ENCODE data around the gene CTRL. TPM values are rescaled to one million over a fixed set of nuclear protein-coding genes. Genes with fewer than 3 reads are reported as not detected.

CTRL gene
- polyA plus RNA-seq, 3 donors: 0.69 to 17.4 (median 1.6) TPM

GRCh38 chr16:67886387-67886786 lies 45.3 kb downstream of the CTRL start:
- H4K20me1 ChIP-seq (ENCODE audit: insufficient read depth, low read length): peaks cover 3% of the 10 kb centered on the region
- Mint-ChIP-seq H3K4me1 (no peaks in the 10 kb centered on the region), H3K27ac (peak overlapping the region in 1 of 7 donors; percentile 68), H3K27me3 (ENCODE audit: low read depth in 3 of 3) (peaks cover 0 to 2% (median 2%) of the 10 kb centered on the region in 3 donors), H3K9me3 (no peaks in the 10 kb centered on the region), H3K4me3 (no peak overlapping the region), H3K36me3 (peaks cover 36 to 62% of the 10 kb centered on the region in 2 donors)
- peaks cover 50 to 58% of the 10 kb centered on the region in 2 donors for H3K36me3 ChIP-seq (replicated peaks in 1 of 2; ENCODE audit: control insufficient read depth in 1 of 2, insufficient read depth in 2 of 2, low read length in 2 of 2)
- H3K79me2 ChIP-seq (ENCODE audit: insufficient read depth, low read length): no peaks in the 10 kb centered on the region
- H3K4me1 ChIP-seq (ENCODE audit: control insufficient read depth in 1 of 2, insufficient read depth in 2 of 2, low read length in 2 of 2): no peaks in the 10 kb centered on the region
- TF ChIP-seq CTCF (IDR thresholded peaks at IDR 0.05): no peak
- no peak overlapping the region for H3K9ac ChIP-seq (ENCODE audit: insufficient read depth, low read length, poor library complexity, severe bottlenecking)
- WGBS (ENCODE audit: insufficient coverage): 93% methylated on average over 4 of the region's 5 CpGs
- intact Hi-C loops (cut with micrococcal nuclease): loop anchor here (5.0 to 10.0 kb wide), 2 partner anchors 166 to 348 kb away; partner anchors contain the start of gene ESRP2 (in 1 of the 2)
- H3K27me3 ChIP-seq (ENCODE audit: control insufficient read depth in 2 of 2, insufficient read depth in 2 of 2, low read length in 2 of 2): no peaks in the 10 kb centered on the region
- no peak overlapping the region for H3K4me3 ChIP-seq (replicated peaks in 1 of 3; ENCODE audit: low read depth in 2 of 3, low read length in 3 of 3)
- H2AFZ ChIP-seq (ENCODE audit: insufficient read depth, low read depth, low read length, poor library complexity, severe bottlenecking): no peak overlapping the region
- no peak overlapping the region for H3K4me2 ChIP-seq (replicated peaks; ENCODE audit: extremely low read depth, low read length, poor library complexity, severe bottlenecking)
- DNase-seq: no peak
- no peak overlapping the region for H3K27ac ChIP-seq (ENCODE audit: low read depth in 1 of 2, low read length in 2 of 2)
- H3K9me3 ChIP-seq (replicated peaks in 1 of 2; ENCODE audit: control insufficient read depth in 1 of 2, insufficient read depth in 1 of 2, low read length in 2 of 2): no peaks in the 10 kb centered on the region

GRCh38 chr16:67885976-67886375 lies 45.7 kb downstream of the CTRL start:
- no peak for TF ChIP-seq CTCF (IDR thresholded peaks at IDR 0.05)
- 97% methylated on average over 15 of the region's 19 CpGs for WGBS (ENCODE audit: insufficient coverage)
- Histone ChIP-seq H2AFZ (ENCODE audit: insufficient read depth, low read depth, low read length, poor library complexity, severe bottlenecking) (no peak overlapping the region), H3K79me2 (ENCODE audit: insufficient read depth, low read length) (no peaks in the 10 kb centered on the region), H3K9ac (ENCODE audit: insufficient read depth, low read length, poor library complexity, severe bottlenecking) (no peak overlapping the region), H3K36me3 (replicated peaks in 1 of 2; ENCODE audit: control insufficient read depth in 1 of 2, insufficient read depth in 2 of 2, low read length in 2 of 2) (peaks cover 54 to 63% of the 10 kb centered on the region in 2 donors), H3K27me3 (ENCODE audit: control insufficient read depth in 2 of 2, insufficient read depth in 2 of 2, low read length in 2 of 2) (no peaks in the 10 kb centered on the region), H3K4me2 (replicated peaks; ENCODE audit: extremely low read depth, low read length, poor library complexity, severe bottlenecking) (no peak overlapping the region), H4K20me1 (ENCODE audit: insufficient read depth, low read length) (peaks cover 3% of the 10 kb centered on the region), H3K27ac (ENCODE audit: low read depth in 1 of 2, low read length in 2 of 2) (no peak overlapping the region), H3K4me1 (ENCODE audit: control insufficient read depth in 1 of 2, insufficient read depth in 2 of 2, low read length in 2 of 2) (no peaks in the 10 kb centered on the region), H3K4me3 (replicated peaks in 1 of 3; ENCODE audit: low read depth in 2 of 3, low read length in 3 of 3) (no peak overlapping the region), H3K9me3 (replicated peaks in 1 of 2; ENCODE audit: control insufficient read depth in 1 of 2, insufficient read depth in 1 of 2, low read length in 2 of 2) (no peaks in the 10 kb centered on the region)
- H3K36me3 Mint-ChIP-seq: peaks cover 40 to 66% of the 10 kb centered on the region in 2 donors
- no peaks in the 10 kb centered on the region for H3K4me1 Mint-ChIP-seq
- H3K4me3 Mint-ChIP-seq: no peak overlapping the region
- H3K27me3 Mint-ChIP-seq (ENCODE audit: low read depth in 3 of 3): peaks cover 0 to 2% (median 2%) of the 10 kb centered on the region in 3 donors
- DNase-seq: no peak
- no peak overlapping the region for H3K27ac Mint-ChIP-seq
- H3K9me3 Mint-ChIP-seq: no peaks in the 10 kb centered on the region
- intact Hi-C loops (cut with micrococcal nuclease): loop anchor here (5.0 to 10.0 kb wide), 2 partner anchors 166 to 349 kb away; partner anchors contain the start of gene ESRP2 (in 1 of the 2)

Data from CD14-positive monocyte (primary cell).